ENCODE results near the gene ZSWIM3.

The ZSWIM3 gene

GRCh38 chr20:45905505-45906079, 48.2 kb downstream of the ZSWIM3 start:
- FAIRE-seq (no peak), DNase-seq (ENCODE audit: extremely low spot score, insufficient read length, low read depth) (no peak)

- DNase-seq (ENCODE audit: extremely low spot score, insufficient read length, low read depth) (no peak), FAIRE-seq (no peak)
Observed at GRCh38 chr20:45907219-45907948, 50.0 kb downstream of the ZSWIM3 start.

- no peak for FAIRE-seq
- no peak for DNase-seq (ENCODE audit: extremely low spot score, insufficient read length, low read depth)
Observed at GRCh38 chr20:45908084-45908483, 50.7 kb downstream of the ZSWIM3 start.

- FAIRE-seq: no peak
- DNase-seq (ENCODE audit: extremely low spot score, insufficient read length, low read depth): no peak
Observed at GRCh38 chr20:45909336-45909808, 52.0 kb downstream of the ZSWIM3 start.

- no peak for DNase-seq (ENCODE audit: extremely low spot score, insufficient read length, low read depth)
- no peak for FAIRE-seq
Observed at GRCh38 chr20:45909817-45910669, 52.6 kb downstream of the ZSWIM3 start.

GRCh38 chr20:45910670-45911485, 53.5 kb downstream of the ZSWIM3 start:
- DNase-seq (ENCODE audit: extremely low spot score, insufficient read length, low read depth) (peak; percentile 95), FAIRE-seq (peak; percentile 98)

GRCh38 chr20:45911486-45912343, 54.3 kb downstream of the ZSWIM3 start, which contains the start of gene PLTP:
Gene PLTP (minus strand): TSS chr20:45912155. CDS start chr20:45911452, 703 bp downstream.
- DNase-seq (ENCODE audit: extremely low spot score, insufficient read length, low read depth): no peak
- FAIRE-seq: no peak

- no peak for DNase-seq (ENCODE audit: extremely low spot score, insufficient read length, low read depth)
- no peak for FAIRE-seq
Observed at GRCh38 chr20:45912344-45912682, 54.9 kb downstream of the ZSWIM3 start.

- no peak for DNase-seq (ENCODE audit: extremely low spot score, insufficient read length, low read depth)
Observed at GRCh38 chr20:45913116-45913515, 55.7 kb downstream of the ZSWIM3 start.

GRCh38 chr20:45917790-45918141, 60.4 kb downstream of the ZSWIM3 start:
- no peak for FAIRE-seq
- no peak for DNase-seq (ENCODE audit: extremely low spot score, insufficient read length, low read depth)

More at GRCh38 chr20:45913116-45913515, 55.7 kb downstream of the ZSWIM3 start:
- FAIRE-seq: no peak

GRCh38 chr20:45918182-45918737, 60.8 kb downstream of the ZSWIM3 start:
- FAIRE-seq: no peak
- no peak for DNase-seq (ENCODE audit: extremely low spot score, insufficient read length, low read depth)

- FAIRE-seq (no peak), DNase-seq (ENCODE audit: extremely low spot score, insufficient read length, low read depth) (no peak)
Observed at GRCh38 chr20:45918779-45919537, 61.5 kb downstream of the ZSWIM3 start.

- DNase-seq (ENCODE audit: extremely low spot score, insufficient read length, low read depth): no peak
- FAIRE-seq: no peak
Observed at GRCh38 chr20:45919542-45920399, 62.4 kb downstream of the ZSWIM3 start.

GRCh38 chr20:45920462-45921336, 63.3 kb downstream of the ZSWIM3 start:
- FAIRE-seq (no peak), DNase-seq (ENCODE audit: extremely low spot score, insufficient read length, low read depth) (no peak)

GRCh38 chr20:45921337-45922189, 64.1 kb downstream of the ZSWIM3 start:
- DNase-seq (ENCODE audit: extremely low spot score, insufficient read length, low read depth): no peak
- no peak for FAIRE-seq
